ENCODE measurements around the gene REEP1.

Gene REEP1

DNA sequence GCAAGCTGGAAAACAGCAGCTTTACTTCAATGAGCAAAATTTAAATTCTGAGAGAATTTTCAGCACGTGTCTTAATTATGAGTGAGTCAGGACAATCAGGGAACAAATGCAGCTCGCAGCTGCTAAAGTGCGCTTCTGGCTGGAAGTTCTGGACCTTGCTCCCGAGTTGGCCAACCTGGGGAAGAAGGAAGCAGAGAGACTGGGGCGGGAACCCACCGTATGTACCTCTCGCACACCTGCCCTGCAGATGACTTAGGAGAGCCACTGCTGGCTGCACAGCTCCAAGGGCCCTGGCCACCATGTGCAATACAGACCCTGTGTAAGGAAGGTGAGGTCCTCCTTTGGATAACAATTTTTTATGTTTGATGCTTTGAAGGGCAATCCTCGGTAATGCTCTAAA lies 42.4 kb downstream of the REEP1 start:
- TF ChIP-seq FOXK2 (IDR thresholded peaks at IDR 0.05) (no peak), FOXA1 (IDR thresholded peaks at IDR 0.05) (no peak), SUZ12 (IDR thresholded peaks at IDR 0.05) (no peak), NFRKB (IDR thresholded peaks at IDR 0.05) (no peak), TARDBP (IDR thresholded peaks at IDR 0.05) (no peak), ELF4 (IDR thresholded peaks at IDR 0.05) (no peak), ZNF384 (IDR thresholded peaks at IDR 0.05) (no peak), L3MBTL2 (conservative IDR thresholded peaks at IDR 0.05) (no peak), LEF1 (IDR thresholded peaks at IDR 0.05; ENCODE audit: borderline replicate concordance) (no peak), SP1 (IDR thresholded peaks at IDR 0.05) (no peak), HDGF (IDR thresholded peaks at IDR 0.05; ENCODE audit: borderline replicate concordance) (no peak), FOXM1 (IDR thresholded peaks at IDR 0.05; ENCODE audit: borderline replicate concordance) (no peak), BHLHE40 (IDR thresholded peaks at IDR 0.05; ENCODE audit: borderline replicate concordance) (no peak), CTBP1 (IDR thresholded peaks at IDR 0.05; ENCODE audit: borderline replicate concordance) (no peak), ARNT (IDR thresholded peaks at IDR 0.05) (no peak)
- TF ChIP-seq, protein P1, sequence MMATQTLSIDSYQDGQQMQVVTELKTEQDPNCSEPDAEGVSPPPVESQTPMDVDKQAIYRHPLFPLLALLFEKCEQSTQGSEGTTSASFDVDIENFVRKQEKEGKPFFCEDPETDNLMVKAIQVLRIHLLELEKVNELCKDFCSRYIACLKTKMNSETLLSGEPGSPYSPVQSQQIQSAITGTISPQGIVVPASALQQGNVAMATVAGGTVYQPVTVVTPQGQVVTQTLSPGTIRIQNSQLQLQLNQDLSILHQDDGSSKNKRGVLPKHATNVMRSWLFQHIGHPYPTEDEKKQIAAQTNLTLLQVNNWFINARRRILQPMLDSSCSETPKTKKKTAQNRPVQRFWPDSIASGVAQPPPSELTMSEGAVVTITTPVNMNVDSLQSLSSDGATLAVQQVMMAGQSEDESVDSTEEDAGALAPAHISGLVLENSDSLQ (IDR thresholded peaks at IDR 0.05), result no peak
- DNase-seq (ENCODE audit: extremely low spot score), result no peak
- ChIA-PET POLR2A (no interaction called here), CTCF (interaction anchor here (0.6 kb wide), 1 partner anchor 157 kb away, joined by 3 read pairs; no protein-coding TSS in a partner anchor)

- no peak for TF ChIP-seq ARNT (IDR thresholded peaks at IDR 0.05)
- POLR2A ChIA-PET, result no interaction called here
- no peak for DNase-seq (ENCODE audit: extremely low spot score)
- CTCF ChIA-PET, result no interaction called here
Observed at GRCh38 chr2:86293612-86294011, 43.8 kb downstream of the REEP1 start.

GRCh38 chr2:86292571-86293515 lies 44.6 kb downstream of the REEP1 start:
- ChIA-PET CTCF (no interaction called here), POLR2A (no interaction called here)
- DNase-seq (ENCODE audit: extremely low spot score), result no peak
- TF ChIP-seq SUZ12 (IDR thresholded peaks at IDR 0.05), result no peak
- no peak for TF ChIP-seq L3MBTL2 (conservative IDR thresholded peaks at IDR 0.05)
- no peak for TF ChIP-seq ZNF384 (IDR thresholded peaks at IDR 0.05)
- no peak for TF ChIP-seq HDGF (IDR thresholded peaks at IDR 0.05; ENCODE audit: borderline replicate concordance)
- no peak for TF ChIP-seq SP1 (IDR thresholded peaks at IDR 0.05)
- no peak for TF ChIP-seq CTBP1 (IDR thresholded peaks at IDR 0.05; ENCODE audit: borderline replicate concordance)
- no peak for TF ChIP-seq NFRKB (IDR thresholded peaks at IDR 0.05)
- no peak for TF ChIP-seq BHLHE40 (IDR thresholded peaks at IDR 0.05; ENCODE audit: borderline replicate concordance)
- TF ChIP-seq LEF1 (IDR thresholded peaks at IDR 0.05; ENCODE audit: borderline replicate concordance), result no peak
- TF ChIP-seq FOXA1 (IDR thresholded peaks at IDR 0.05), result no peak
- TF ChIP-seq TARDBP (IDR thresholded peaks at IDR 0.05), result no peak
- TF ChIP-seq, protein P1 (IDR thresholded peaks at IDR 0.05), result no peak
- no peak for TF ChIP-seq FOXK2 (IDR thresholded peaks at IDR 0.05)
- no peak for TF ChIP-seq ELF4 (IDR thresholded peaks at IDR 0.05)
- TF ChIP-seq ARNT (IDR thresholded peaks at IDR 0.05), result no peak
- no peak for TF ChIP-seq FOXM1 (IDR thresholded peaks at IDR 0.05; ENCODE audit: borderline replicate concordance)

DNA sequence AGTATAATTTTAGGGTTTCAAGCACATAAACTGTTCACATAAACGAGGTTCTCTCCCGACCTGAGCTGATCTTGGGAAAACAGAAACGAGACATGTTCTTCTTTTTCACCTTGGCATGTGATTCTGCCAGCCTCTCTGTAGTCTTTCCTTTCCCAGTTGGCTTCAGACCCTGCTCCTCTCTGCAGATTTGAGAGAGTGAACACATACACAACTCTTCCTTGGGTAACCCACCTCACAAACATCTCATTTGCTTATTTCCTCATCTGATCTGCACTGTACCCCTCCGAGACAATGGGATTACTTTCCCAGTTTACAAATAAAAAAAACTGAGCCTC lies 46.1 kb downstream of the REEP1 start:
- DNase-seq (ENCODE audit: extremely low spot score), result no peak
- POLR2A ChIA-PET, result no interaction called here
- TF ChIP-seq ZNF384 (IDR thresholded peaks at IDR 0.05) (no peak), BHLHE40 (IDR thresholded peaks at IDR 0.05; ENCODE audit: borderline replicate concordance) (no peak), TARDBP (IDR thresholded peaks at IDR 0.05) (no peak), FOXA1 (IDR thresholded peaks at IDR 0.05) (no peak), NFRKB (IDR thresholded peaks at IDR 0.05) (no peak), LEF1 (IDR thresholded peaks at IDR 0.05; ENCODE audit: borderline replicate concordance) (no peak), HDGF (IDR thresholded peaks at IDR 0.05; ENCODE audit: borderline replicate concordance) (no peak), ELF4 (IDR thresholded peaks at IDR 0.05) (no peak), SP1 (IDR thresholded peaks at IDR 0.05) (no peak)
- CTCF ChIA-PET, result interaction anchor here (0.7 kb wide), 1 partner anchor 70 kb away, joined by 5 read pairs; no protein-coding TSS in a partner anchor

DNA sequence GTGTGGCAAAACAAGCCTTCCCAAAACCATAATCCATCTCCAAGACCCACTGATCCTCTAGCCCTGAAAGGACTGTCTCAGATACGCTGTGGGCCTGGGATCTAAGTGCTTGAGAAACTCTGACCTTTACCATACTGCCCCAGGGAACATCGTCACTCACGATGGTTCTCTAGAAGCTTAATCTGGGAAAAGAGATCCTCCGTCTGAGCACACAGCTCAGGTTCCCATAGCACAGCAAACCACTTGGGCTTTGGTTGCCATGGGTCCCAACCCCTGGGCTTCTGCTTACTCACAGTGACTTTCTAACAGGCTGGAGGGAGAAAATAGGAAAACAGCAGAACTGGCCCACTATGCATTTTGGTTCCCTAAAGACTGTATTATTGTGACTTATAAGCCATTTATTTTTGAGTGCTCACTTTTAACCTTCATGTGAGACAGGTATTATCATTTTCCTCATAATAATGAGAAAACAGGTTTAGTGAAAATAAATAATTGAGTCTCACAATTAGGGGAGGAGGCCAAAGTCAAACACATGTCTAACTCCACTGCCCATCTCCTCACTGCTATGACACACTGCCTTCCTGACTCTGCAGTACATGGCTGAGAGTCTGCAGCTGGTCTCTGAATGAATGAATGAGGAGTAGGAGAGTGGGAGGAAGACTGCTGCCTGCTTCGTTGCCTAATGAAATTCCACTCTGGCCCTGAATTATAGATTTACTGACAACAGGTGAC lies 46.7 kb downstream of the REEP1 start:
- no peak for DNase-seq (ENCODE audit: extremely low spot score)
- ChIA-PET CTCF (no interaction called here), POLR2A (no interaction called here)
- TF ChIP-seq ZNF384 (IDR thresholded peaks at IDR 0.05) (no peak), NFRKB (IDR thresholded peaks at IDR 0.05) (no peak), TARDBP (IDR thresholded peaks at IDR 0.05) (no peak), SP1 (IDR thresholded peaks at IDR 0.05) (no peak), L3MBTL2 (conservative IDR thresholded peaks at IDR 0.05) (no peak), FOXA1 (IDR thresholded peaks at IDR 0.05) (no peak), ELF4 (IDR thresholded peaks at IDR 0.05) (no peak), LEF1 (IDR thresholded peaks at IDR 0.05; ENCODE audit: borderline replicate concordance) (no peak), SUZ12 (IDR thresholded peaks at IDR 0.05) (no peak), FOXK2 (IDR thresholded peaks at IDR 0.05) (no peak), CTBP1 (IDR thresholded peaks at IDR 0.05; ENCODE audit: borderline replicate concordance) (no peak), FOXM1 (IDR thresholded peaks at IDR 0.05; ENCODE audit: borderline replicate concordance) (no peak)
- TF ChIP-seq, protein P1 (IDR thresholded peaks at IDR 0.05), result no peak

Measured in HEK293T (cell line).